Measurements from ENCODE around the gene STPG1.

STPG1 gene

GRCh38 chr1:24391882-24392603 lies 21.5 kb downstream of the STPG1 start:
- peak; percentile 88 for DNase-seq

GRCh38 chr1:24390924-24391782 lies 22.4 kb downstream of the STPG1 start:
- DNase-seq, result peak; percentile 87

DNA sequence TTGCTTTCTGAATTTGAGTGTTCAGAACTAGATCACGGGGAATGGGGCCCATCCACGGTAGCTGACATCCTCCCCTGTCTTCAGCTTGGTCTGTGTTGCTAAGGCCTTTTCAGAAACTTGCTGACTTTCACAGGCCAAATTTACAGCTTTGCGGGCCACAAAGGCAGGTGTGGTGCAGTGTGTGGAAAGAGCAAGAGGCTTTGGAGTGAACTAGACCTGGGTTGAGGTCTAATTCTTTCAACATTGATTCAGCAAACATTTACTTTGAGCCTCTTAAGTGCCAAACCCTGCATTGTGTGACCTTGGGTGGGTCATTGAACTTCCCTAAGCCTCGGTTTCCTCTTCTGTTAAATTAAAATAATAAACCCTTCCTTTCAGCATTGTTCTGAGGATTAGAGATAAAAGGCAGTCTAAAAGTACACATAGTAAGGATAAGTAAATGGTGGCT lies 24.3 kb downstream of the STPG1 start:
- DNase-seq, result no peak

GRCh38 chr1:24388331-24388885 lies 25.2 kb downstream of the STPG1 start:
- DNase-seq, result no peak

DNA sequence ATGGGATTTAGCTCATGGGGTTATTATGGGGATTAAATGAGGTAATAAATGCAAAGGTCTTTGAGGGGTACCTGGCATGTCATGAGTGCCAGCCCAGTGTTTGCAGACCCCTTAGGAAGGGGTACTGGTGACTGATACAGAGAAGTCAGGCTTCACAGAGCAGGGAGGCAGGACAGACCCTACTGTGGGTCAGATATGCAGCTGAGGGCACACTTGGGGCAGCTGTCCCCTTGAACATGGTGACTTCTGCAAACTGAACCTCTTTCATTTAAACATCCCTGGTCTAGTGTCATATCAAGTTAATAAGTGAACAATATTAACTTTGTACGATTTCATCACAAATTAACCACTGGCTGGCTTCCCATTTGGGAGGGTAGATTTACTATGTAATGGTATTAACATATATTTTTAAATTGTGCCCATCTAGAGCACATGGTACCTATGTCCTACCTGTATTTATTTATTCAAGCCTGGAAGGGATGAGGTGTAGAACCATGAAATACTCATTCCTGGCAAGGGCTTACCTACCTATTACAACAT lies 25.9 kb downstream of the STPG1 start:
- DNase-seq, result no peak

DNA sequence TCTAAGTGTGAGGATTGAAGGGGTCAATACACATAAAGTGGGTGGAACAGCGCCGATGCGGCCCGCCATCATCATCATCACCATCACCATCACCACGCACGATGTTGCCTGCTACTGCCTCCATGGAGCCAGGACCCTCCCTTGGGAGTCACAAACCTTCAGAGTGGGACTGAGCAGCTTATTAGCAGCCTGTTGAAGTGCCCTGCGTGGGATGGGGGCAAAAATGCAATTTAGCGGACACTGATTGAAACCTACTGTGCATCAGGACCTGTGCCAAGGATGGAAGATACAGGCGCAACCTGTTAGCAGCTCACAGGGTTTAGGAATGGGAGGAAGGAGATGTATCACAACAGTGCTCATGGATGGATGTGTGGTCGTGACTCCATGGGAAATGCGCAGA lies 26.7 kb downstream of the STPG1 start:
- DNase-seq, result no peak

DNA sequence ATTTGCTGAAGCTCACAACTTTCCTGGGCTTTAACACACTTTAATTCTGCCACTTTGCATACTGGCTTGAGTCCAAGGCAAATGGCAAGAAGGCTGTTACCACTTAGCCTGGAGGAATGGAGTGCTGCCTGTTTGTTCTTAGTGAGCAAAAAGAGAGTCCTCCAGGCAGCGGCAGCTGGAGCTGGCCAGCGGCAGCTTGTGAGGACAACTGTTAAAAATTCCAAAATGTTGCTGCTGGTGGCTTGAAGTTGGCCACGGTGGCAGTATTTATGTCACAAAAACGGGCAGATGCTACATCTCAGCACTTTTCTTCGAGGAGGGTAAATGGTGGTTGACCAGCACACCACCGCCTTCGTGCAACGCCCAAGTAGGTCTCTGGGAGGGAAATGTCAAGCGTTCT lies 27.3 kb downstream of the STPG1 start:
- peak; percentile 16 for DNase-seq

DNA sequence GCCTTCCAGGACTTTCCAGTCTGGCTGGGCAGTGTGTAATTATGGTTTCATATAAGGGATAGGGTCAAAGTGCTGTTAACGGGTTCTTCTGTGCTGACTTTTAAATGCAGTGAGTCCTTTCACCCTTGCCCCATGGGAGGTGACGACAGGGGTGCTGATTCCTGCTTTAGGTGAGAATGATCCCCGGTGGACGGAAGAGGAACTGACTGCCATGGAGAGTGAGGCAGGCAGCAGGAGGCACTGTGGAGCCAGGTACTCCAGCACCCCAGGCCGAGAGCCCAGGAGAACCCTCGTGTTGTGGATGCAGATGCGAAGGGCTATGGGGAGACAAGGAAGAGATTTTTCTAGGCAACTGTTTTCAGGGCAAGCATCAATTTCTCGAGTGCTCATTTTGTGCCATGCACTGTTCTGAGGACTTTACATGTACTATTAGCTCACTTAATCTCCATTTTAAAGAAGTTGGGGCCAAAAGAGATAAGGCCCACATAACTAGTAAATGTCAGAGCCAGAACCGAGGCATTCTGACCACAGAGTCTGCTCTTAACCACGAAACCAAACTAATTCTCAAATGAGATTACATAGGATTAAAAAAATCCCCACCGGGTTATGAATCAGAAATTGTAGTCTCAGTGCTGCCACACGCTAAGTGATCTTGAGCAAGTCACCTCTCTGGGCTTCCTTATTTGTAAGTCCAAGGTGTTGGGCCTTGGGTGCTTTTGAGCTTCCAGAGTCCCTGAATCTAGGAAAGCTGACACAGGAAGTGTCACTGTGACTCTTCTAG lies 28.2 kb downstream of the STPG1 start:
- peak; percentile 71 for DNase-seq

DNA sequence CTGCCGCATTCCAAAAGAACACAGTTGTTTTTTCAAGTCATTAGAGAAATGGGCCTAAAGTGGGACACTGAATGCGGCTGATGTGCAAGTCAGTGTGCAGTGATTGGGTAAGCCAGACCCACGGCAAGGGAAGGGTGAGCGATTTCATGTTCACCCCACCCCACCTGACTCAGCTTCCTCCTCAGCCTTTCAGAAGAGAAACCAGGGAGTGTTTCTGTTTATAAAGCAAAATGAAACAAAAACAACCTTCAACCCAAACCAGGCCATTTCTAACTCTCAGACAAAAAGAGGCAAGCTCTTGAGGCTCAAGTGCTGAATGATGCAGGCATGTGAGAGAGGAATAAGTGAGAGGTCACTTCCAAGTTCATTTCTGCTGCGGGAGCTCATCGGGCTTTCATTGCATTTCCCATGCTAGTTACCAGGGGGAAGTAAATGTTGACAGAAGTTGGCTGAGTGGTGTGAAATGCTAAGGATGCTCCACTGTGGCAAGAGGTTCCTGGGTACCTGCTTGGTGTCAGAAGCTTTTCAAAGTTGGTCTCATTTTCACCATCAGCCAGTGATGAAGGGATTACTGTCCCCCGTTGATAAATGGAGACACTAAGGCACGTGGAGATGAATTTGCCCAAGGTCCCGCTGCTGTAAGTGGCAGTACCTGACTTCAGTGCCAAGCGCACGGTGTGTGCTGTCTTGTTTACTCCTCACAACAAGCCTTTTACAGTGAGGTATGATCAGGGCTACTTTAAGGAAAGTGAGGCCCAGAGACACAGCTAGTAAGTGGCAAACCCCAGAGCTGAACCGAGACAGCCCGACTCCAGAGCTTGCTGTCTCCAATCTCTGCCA lies 29.1 kb downstream of the STPG1 start:
- peak; percentile 79 for DNase-seq

- no peak for DNase-seq
Observed at GRCh38 chr1:24383381-24383940, 30.1 kb downstream of the STPG1 start.

DNA sequence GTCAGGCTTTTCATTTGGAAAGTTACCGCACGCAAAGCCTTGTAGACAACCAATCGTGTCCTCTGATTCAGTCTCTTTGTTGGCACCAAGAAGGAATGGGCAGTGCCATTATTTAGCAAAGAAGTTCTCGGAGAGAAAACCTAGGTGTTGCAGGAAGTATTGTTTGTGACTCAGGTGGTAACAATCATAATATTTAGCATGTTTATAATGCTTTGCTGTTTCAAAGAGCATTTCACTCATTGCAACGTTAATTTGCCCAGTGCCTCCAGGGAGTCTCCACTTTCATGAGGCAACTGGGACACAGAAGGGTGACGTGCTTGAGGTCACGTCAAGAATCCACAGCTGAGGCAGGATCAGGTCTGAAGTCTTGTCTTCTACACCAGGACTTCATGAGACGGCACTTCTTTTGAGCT lies 31.4 kb downstream of the STPG1 start:
- DNase-seq, result peak; percentile 43

- no peak for DNase-seq
Observed at GRCh38 chr1:24381256-24381655, 32.3 kb downstream of the STPG1 start.

DNA sequence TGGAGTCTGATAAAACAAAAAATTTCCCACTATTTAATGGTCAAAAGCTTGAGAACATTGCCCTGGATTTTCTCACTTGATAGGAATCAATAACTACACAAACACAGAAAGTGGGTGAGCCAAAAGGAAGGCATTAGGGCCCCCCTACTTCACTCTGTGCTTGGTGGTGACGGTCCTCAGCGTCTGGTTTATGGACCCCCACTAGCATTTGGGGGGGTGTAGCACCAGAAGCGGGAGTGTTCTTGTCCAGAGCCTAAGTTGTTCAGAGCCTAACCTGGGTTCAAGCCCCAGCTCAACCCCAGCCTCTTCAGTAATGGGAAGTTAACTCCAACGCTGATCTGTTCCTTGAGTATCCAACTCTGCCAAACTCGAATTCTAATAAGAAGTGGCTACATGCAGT lies 33.1 kb downstream of the STPG1 start:
- no peak for DNase-seq

DNA sequence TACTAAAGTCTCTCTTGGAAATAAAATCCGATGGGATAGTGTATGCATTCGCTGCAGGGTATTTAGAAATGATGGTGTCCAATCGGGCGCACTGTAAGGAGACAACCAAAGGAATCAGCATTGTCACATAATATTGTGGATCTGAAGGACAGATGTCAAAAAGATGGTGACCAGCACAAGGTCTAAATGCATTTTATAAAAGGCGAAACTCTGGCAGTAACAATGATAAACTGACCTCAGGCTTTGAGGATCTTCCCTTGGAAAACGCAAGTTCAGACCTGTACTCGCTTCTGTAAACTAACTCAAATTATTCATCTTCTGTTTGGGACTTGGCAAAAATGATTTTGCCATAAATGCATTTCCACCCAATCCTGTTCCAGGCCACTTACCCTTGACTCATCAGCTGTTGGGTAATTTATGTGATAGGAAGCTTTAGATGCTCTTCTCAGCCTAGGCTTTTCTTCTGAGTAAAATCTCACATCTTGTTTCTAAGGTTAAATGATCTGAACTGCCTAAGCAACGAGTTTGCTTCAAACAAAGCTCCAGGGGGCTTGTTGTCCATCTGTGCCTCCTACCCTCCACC lies 33.8 kb downstream of the STPG1 start:
- DNase-seq, result no peak

DNA sequence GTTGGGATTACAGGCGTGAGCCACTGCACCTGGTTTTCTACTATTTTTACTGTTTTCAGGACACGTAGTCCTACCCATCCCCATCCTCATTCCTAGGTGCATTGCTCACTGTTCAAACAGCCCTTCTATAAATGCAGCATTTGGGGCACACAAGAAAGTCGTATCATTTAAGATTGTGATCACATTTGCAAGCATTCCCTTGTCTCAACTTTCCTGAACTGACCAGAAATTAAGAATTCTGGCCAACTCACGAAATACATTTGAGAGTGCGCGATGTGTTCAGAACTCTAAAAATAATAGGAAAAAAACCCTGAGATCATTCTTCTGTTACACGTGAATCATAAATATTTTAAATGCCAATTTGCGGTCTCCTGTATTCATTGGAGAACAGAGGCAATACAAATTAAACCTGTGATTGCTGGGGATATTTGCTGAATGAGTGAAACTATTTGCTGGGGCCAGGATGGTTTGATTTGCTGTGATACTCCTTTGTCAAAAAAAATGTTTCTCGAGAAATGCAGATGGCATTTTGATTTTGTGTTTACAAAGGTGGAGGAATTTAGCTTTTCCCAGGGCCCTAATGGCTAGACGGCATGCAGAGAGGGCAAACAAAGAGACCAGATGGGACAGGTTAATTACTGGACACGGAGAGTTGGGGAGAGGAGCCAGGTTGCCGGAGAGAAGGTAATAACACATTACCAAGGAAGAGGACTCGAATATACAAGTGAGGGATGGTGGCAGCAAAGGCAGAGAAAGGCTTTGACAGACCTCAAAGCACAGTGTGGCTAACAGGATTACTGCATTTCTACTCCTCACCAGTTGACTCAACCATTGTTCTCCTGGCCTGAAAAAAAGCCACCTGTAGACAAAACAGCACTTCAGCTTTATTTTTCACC lies 38.4 kb downstream of the STPG1 start:
- peak; percentile 16 for DNase-seq

- no peak for DNase-seq
Observed at GRCh38 chr1:24373710-24374109, 39.9 kb downstream of the STPG1 start.

GRCh38 chr1:24373044-24373443 lies 40.5 kb downstream of the STPG1 start:
- DNase-seq, result no peak

GRCh38 chr1:24369801-24370200 lies 43.8 kb downstream of the STPG1 start:
- no peak for DNase-seq

DNA sequence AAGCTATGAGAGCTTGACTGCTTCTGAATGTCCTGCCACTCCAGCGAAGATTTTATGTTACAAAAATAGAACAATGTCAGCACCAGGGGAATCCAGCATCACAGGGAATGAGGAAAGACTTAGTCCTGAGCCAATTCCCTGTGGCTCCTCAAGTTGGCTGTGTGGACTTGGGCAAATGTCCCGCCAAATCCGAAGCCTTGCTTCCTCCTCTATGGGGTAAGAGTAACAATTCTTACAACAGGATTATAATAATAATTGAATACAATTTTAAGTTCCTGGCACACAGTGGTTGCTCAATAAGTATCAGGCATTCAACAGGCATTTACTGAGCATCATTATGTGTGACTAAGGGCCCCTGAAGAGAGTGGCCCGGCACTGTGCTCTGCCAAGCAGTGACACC lies 44.4 kb downstream of the STPG1 start:
- DNase-seq, result no peak

- DNase-seq, result no peak
Observed at GRCh38 chr1:24366707-24367106, 46.9 kb downstream of the STPG1 start.
